IMR-90 (cell line): ENCODE measurements around the gene TMEM163. TPM values are rescaled to one million over a fixed set of nuclear protein-coding genes. Genes with fewer than 3 reads are reported as not detected.

Experiments used
- ATAC-seq: fragments of 200-7000 bp; cut with Tn5 transposase; 2 replicates; pipeline ENCODE4 v1.9.1; 2020; ENCODE audit warnings: low read depth, mild to moderate bottlenecking, moderate library complexity
- BruUV-seq: library from RNA; stranded (reverse); fragments of 400-500 nt; replicated peaks from 2 replicates; lab custom pipeline; 2021; lab: Mats Ljungman, UMichigan
- CTCF ChIA-PET: fragments of 300-600 bp; formaldehyde crosslinking; extraction: SDS; loops from one replicate; lab custom pipeline; 2021; ENCODE audit warnings: antibody characterized with exemption; lab: Yijun Ruan, JAX
- POLR2A ChIA-PET: fragments of 300-600 bp; sonication (Branson Sonifier 250); formaldehyde crosslinking; loops from one replicate; lab custom pipeline; 2022; ENCODE audit warnings: antibody characterized with exemption; ENCODE audit not compliant: unreplicated experiment; lab: Charles Lee
- DNase-seq: peaks from one replicate; pipeline ENCODE4 v3.0.0; 2013
- H2AFZ ChIP-seq: replicated peaks from 2 replicates; pipeline ENCODE3; 2013; ENCODE audit warnings: low read length, mild to moderate bottlenecking; ENCODE audit not compliant: poor library complexity
- H2AK5ac ChIP-seq: 2 replicates; pipeline ENCODE4 v1.6.1; 2013; ENCODE audit warnings: low read depth, low read length, inconsistent platforms
- H2AK9ac ChIP-seq: replicated peaks from 2 replicates; pipeline ENCODE3; 2013; ENCODE audit warnings: mild to moderate bottlenecking, low read depth, low read length, moderate library complexity; ENCODE audit not compliant: poor library complexity
- H2BK120ac ChIP-seq: 2 replicates; pipeline ENCODE4 v1.6.1; 2013; ENCODE audit warnings: low read depth, low read length, inconsistent platforms
- H2BK15ac ChIP-seq: 3 replicates; pipeline ENCODE4 v1.6.1; 2013; ENCODE audit warnings: low read depth, low read length, inconsistent platforms
- H2BK20ac ChIP-seq: 2 replicates; pipeline ENCODE4 v1.6.1; 2013; ENCODE audit warnings: low read depth, mild to moderate bottlenecking, inconsistent platforms, low read length, moderate library complexity
- H2BK5ac ChIP-seq: 2 replicates; pipeline ENCODE4 v1.6.1; 2013; ENCODE audit warnings: mild to moderate bottlenecking, low read depth, low read length, inconsistent platforms; ENCODE audit not compliant: poor library complexity, severe bottlenecking
- H3K14ac ChIP-seq: replicated peaks from 2 replicates; pipeline ENCODE4 v1.6.1; 2013; ENCODE audit warnings: low read depth, low read length, inconsistent platforms
- H3K18ac ChIP-seq: 2 replicates; pipeline ENCODE4 v1.6.1; 2013; ENCODE audit warnings: low read depth, low read length, control low read depth
- H3K23ac ChIP-seq: 2 replicates; pipeline ENCODE4 v1.6.1; 2013; ENCODE audit warnings: low read depth, low read length, inconsistent platforms
- H3K27ac ChIP-seq: 2 replicates; pipeline ENCODE4 v1.5.1; 2013; ENCODE audit warnings: mild to moderate bottlenecking, control low read depth, low read length; ENCODE audit not compliant: insufficient read depth
- H3K27me3 ChIP-seq: 2 replicates; pipeline ENCODE4 v1.6.1; 2013; ENCODE audit warnings: low read length; ENCODE audit not compliant: control insufficient read depth, insufficient read depth
- H3K36me3 ChIP-seq: 2 replicates; pipeline ENCODE4 v1.6.1; 2013; ENCODE audit warnings: low read length, mixed read lengths; ENCODE audit not compliant: control insufficient read depth, insufficient read depth
- H3K4ac ChIP-seq: 2 replicates; pipeline ENCODE4 v1.6.1; 2013; ENCODE audit warnings: low read depth, low read length, inconsistent platforms
- H3K4me1 ChIP-seq: 2 replicates; pipeline ENCODE4 v1.6.1; 2013; ENCODE audit warnings: low read length, mixed read lengths; ENCODE audit not compliant: control insufficient read depth, insufficient read depth
- H3K4me2 ChIP-seq: 2 replicates; pipeline ENCODE4 v1.6.1; 2013; ENCODE audit warnings: low read depth, mild to moderate bottlenecking, control low read depth, low read length, moderate library complexity
- H3K4me3 ChIP-seq: 2 replicates; pipeline ENCODE4 v1.5.1; 2013; ENCODE audit warnings: low read depth, mild to moderate bottlenecking, control low read depth, low read length, moderate library complexity; ENCODE audit not compliant: insufficient read depth
- H3K56ac ChIP-seq: 2 replicates; pipeline ENCODE4 v1.6.1; 2013; ENCODE audit warnings: low read length, inconsistent platforms; ENCODE audit not compliant: insufficient read depth; ENCODE audit errors: extremely low read depth
- H3K79me1 ChIP-seq, 2 experiments: 2 replicates each; pipeline ENCODE4 v1.6.1; 2013; ENCODE audit warnings: low read length in 2 of 2, inconsistent platforms in 1 of 2, low read depth in 1 of 2
- H3K9ac ChIP-seq: 2 replicates; pipeline ENCODE4 v1.6.1; 2013; ENCODE audit warnings: low read depth, low read length, control low read depth
- H3K9me1 ChIP-seq: 2 replicates; pipeline ENCODE4 v1.6.1; 2013; ENCODE audit warnings: low read length, inconsistent platforms; ENCODE audit not compliant: insufficient read depth
- H3K9me3 ChIP-seq: 2 replicates; pipeline ENCODE4 v1.6.1; 2013; ENCODE audit warnings: low read length; ENCODE audit not compliant: control insufficient read depth, insufficient read depth
- H4K20me1 ChIP-seq: 2 replicates; pipeline ENCODE4 v1.6.1; 2013; ENCODE audit warnings: low read length, inconsistent platforms; ENCODE audit not compliant: insufficient read depth
- H4K5ac ChIP-seq: 2 replicates; pipeline ENCODE4 v1.6.1; 2013; ENCODE audit warnings: mild to moderate bottlenecking, low read depth, low read length, control low read depth
- H4K8ac ChIP-seq, 2 experiments: 2 replicates each; pipeline ENCODE4 v1.6.1; 2013; ENCODE audit warnings: low read depth in 2 of 2, low read length in 2 of 2, control low read depth in 1 of 2, inconsistent platforms in 1 of 2
- H4K91ac ChIP-seq: 2 replicates; pipeline ENCODE4 v1.6.1; 2013; ENCODE audit warnings: low read depth, low read length, inconsistent platforms; ENCODE audit not compliant: insufficient read depth
- CTCF ChIP-seq: conservative IDR thresholded peaks from 2 replicates; pipeline ENCODE4 v1.5.1; 2012; ENCODE audit warnings: mild to moderate bottlenecking, low read depth, low read length, improper control_type of control experiment
- SMC3 ChIP-seq: fragments of 150-350 bp; IDR thresholded peaks from 2 replicates; pipeline ENCODE4 v1.6.1; 2016; ENCODE audit warnings: low read depth, mild to moderate bottlenecking, antibody characterized with exemption, low read length, moderate library complexity
- WGBS, 2 experiments: methylation state at CpG; one replicate each; pipeline versions ENCODE4 v1.1.5 to v1.1.7; 2013; ENCODE audit warnings: missing lambda C conversion rate in 2 of 2; ENCODE audit not compliant: insufficient read length in 1 of 2; ENCODE audit errors: extremely low coverage in 2 of 2; 5-methylcytosine and 5-hydroxymethylcytosine counted together
- dilution Hi-C: fragments of 300-500 bp; cut with HindIII; formaldehyde crosslinking; loops from one replicate; pipeline ENCODE4 v1.14.3; 2018; ENCODE audit warnings: low sequenced_read_pairs; ENCODE audit not compliant: unreplicated experiment
- in situ Hi-C: fragments of 300-500 bp; cut with MboI; formaldehyde crosslinking; loops from 3 replicates; pipeline ENCODE4 v1.14.3; 2019; ENCODE audit warnings: low sequenced_read_pairs, inconsistent platforms, mixed read lengths
- intact Hi-C: fragments of 100-400 bp; cut with micrococcal nuclease; formaldehyde crosslinking; loops from 2 replicates; pipeline ENCODE4 v1.10.0; 2022
- polyA plus RNA-seq, 3 experiments: library from polyadenylated mRNA; depleted of rRNA; stranded (reverse); fragments of >200 nt; gene quantifications; 2 replicates each; pipeline ENCODE4 v1.2.3, GENCODE V29; 2012; ENCODE audit warnings: low replicate concordance in 1 of 3
- total RNA-seq: library from RNA; depleted of rRNA; stranded (reverse); fragments of >200 nt; gene quantifications from 2 replicates; pipeline ENCODE4 v1.2.3, GENCODE V29; 2012

TMEM163 gene
- total and polyA plus RNA-seq, 2 of the 4 experiments (the other 2 are of a cell fraction) = not detected

- Histone ChIP-seq H2BK20ac (no peak overlapping the region), H2BK120ac (no peak overlapping the region), H3K9ac (no peak overlapping the region), H2AFZ (no peak overlapping the region), H3K9me3 (no peaks in the 10 kb centered on the region), H3K36me3 (no peaks in the 10 kb centered on the region), H3K56ac (no peak overlapping the region), H3K9me1 (no peaks in the 10 kb centered on the region), H3K23ac (no peak overlapping the region), H4K8ac (no peak overlapping the region), H2BK15ac (no peak overlapping the region), H3K4ac (no peak overlapping the region), H3K14ac (no peak overlapping the region), H3K18ac (no peak overlapping the region), H4K20me1 (no peaks in the 10 kb centered on the region), H4K5ac (no peak overlapping the region), H3K27me3 (peaks cover 35% of the 10 kb centered on the region), H3K4me3 (no peak overlapping the region), H3K79me1 (no peaks in the 10 kb centered on the region), H3K4me1 (no peaks in the 10 kb centered on the region), H2AK5ac (no peak overlapping the region), H3K27ac (no peak overlapping the region), H4K91ac (no peak overlapping the region), H2BK5ac (no peak overlapping the region), H3K4me2 (no peak overlapping the region), H2AK9ac (no peak overlapping the region)
- no TSS peak for BruUV-seq
- in situ Hi-C loops = no loop called here
- POLR2A ChIA-PET = no interaction called here
- ATAC-seq (no peak), DNase-seq (no peak)
- intact Hi-C loops = no loop called here
- CTCF ChIA-PET = no interaction called here
- 60% methylated on average over 1 of the region's 6 CpGs; no CpG with 5 or more reads in 1 of the 2 experiments for WGBS, 2 experiments
- TF ChIP-seq SMC3 = no peak
- TF ChIP-seq CTCF = 0 out of 2 replicates have a peak, but pooled peaks have one; percentile 1
- dilution Hi-C loops = no loop called here
Measured at GRCh38 chr2:134722728-134723127, 3.9 kb upstream of the TMEM163 start.
